Mesothelial cell of epicardium (in vitro differentiated cells): Measurements from ENCODE around the gene RUNDC1. TPM values are rescaled to one million over a fixed set of nuclear protein-coding genes. Genes with fewer than 3 reads are reported as not detected.

Experiments used
- DNase-seq, 2 experiments: peaks; one replicate each; pipeline ENCODE4 v3.0.0; 2021; ENCODE audit warnings: low spot score in 2 of 2; ENCODE audit not compliant: unreplicated experiment in 2 of 2
- H3K27ac Mint-ChIP-seq: 2 replicates; pipeline ENCODE4 v1.8.0; 2021; ENCODE audit warnings: mixed read lengths
- H3K27me3 Mint-ChIP-seq: 2 replicates; pipeline ENCODE4 v1.8.0; 2021; ENCODE audit warnings: low read depth, mixed read lengths
- H3K36me3 Mint-ChIP-seq: 2 replicates; pipeline ENCODE4 v1.8.0; 2021; ENCODE audit warnings: mixed read lengths
- H3K4me1 Mint-ChIP-seq: 2 replicates; pipeline ENCODE4 v1.8.0; 2021; ENCODE audit warnings: mixed read lengths
- H3K4me3 Mint-ChIP-seq: 2 replicates; pipeline ENCODE4 v1.8.0; 2021; ENCODE audit warnings: mild to moderate bottlenecking, moderate library complexity, mixed read lengths
- H3K9me3 Mint-ChIP-seq: 2 replicates; pipeline ENCODE4 v1.8.0; 2021; ENCODE audit warnings: mixed read lengths
- total RNA-seq: library from RNA; stranded (reverse); gene quantifications from 3 replicates; pipeline ENCODE4 v1.2.1, GENCODE V29; 2021
- TF ChIP-seq, protein P1 (sequence below): fragments of 200-600 bp; sonication (generic); IDR thresholded peaks from one replicate; pipeline ENCODE4 v1.5.0; 2021; ENCODE audit warnings: antibody characterized with exemption; ENCODE audit not compliant: unreplicated experiment

RUNDC1 gene
- total RNA-seq, 1 donor from 2014 or later: 13.9 TPM

DNA sequence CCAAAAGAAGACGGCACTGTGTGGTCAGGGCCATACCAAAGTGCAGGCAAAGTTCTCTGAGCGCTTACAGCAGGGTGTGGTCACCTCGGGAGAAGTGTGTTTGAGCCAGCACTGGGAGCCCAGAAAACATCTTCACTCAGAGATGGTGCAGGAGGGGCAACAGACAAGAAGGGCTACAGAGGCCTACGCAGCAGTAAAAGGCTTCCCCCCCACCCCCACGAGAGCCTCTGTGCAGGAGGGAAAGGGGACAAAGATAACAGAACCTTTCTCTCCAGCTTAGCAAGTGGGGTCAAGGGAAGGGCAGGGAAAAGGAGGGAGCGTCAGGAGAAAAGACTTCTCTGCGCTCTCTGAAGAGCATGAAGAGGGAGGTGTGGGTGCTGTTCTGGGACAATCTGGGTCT is 39.1 kb downstream of the RUNDC1 start:
- Mint-ChIP-seq H3K4me3 (peak overlapping the region; percentile 96), H3K36me3 (peaks cover 7% of the 10 kb centered on the region)
- DNase-seq: no peak

DNA sequence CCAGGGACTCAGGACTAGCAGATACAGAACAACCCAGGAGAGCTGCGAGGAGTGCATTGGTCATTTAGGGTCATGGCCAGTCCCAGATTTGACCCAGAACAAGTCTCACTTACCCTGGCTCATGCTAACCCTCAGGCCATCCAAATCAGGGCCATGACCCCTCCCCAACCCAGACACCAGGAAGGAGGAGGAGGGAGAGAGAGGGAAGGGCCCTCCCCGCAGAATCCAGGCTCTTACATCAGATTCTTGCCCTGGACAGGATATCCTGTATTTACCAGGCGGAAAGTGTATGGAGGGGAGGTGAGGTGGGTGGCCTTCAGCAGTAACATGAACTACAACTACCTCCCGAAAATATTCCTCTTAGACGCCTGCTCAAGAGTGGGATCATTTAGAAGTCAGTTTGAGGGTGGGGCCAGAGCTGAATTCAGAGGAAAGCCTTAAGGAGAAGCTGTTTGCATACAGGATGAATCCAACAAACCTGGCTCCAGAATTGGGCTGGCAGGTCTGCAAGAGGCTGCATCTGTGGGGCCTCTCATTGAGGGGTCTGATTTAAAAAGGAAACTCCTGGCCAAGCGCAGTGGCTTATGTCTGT is 39.8 kb downstream of the RUNDC1 start:
- TF ChIP-seq, protein P1, sequence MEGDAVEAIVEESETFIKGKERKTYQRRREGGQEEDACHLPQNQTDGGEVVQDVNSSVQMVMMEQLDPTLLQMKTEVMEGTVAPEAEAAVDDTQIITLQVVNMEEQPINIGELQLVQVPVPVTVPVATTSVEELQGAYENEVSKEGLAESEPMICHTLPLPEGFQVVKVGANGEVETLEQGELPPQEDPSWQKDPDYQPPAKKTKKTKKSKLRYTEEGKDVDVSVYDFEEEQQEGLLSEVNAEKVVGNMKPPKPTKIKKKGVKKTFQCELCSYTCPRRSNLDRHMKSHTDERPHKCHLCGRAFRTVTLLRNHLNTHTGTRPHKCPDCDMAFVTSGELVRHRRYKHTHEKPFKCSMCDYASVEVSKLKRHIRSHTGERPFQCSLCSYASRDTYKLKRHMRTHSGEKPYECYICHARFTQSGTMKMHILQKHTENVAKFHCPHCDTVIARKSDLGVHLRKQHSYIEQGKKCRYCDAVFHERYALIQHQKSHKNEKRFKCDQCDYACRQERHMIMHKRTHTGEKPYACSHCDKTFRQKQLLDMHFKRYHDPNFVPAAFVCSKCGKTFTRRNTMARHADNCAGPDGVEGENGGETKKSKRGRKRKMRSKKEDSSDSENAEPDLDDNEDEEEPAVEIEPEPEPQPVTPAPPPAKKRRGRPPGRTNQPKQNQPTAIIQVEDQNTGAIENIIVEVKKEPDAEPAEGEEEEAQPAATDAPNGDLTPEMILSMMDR: no peak
- Mint-ChIP-seq H3K4me3 (peak overlapping the region; percentile 96), H3K9me3 (no peaks in the 10 kb centered on the region), H3K36me3 (peaks cover 7% of the 10 kb centered on the region), H3K27ac (peak overlapping the region; percentile 96), H3K27me3 (no peaks in the 10 kb centered on the region), H3K4me1 (peaks cover 38% of the 10 kb centered on the region)
- DNase-seq: no peak

More for the DNA sequence above, 39.1 kb downstream of the RUNDC1 start:
- Mint-ChIP-seq H3K4me1 (peaks cover 35% of the 10 kb centered on the region), H3K9me3 (no peaks in the 10 kb centered on the region), H3K27ac (peak overlapping the region; percentile 96), H3K27me3 (no peaks in the 10 kb centered on the region)
- TF ChIP-seq, protein P1: no peak

DNA sequence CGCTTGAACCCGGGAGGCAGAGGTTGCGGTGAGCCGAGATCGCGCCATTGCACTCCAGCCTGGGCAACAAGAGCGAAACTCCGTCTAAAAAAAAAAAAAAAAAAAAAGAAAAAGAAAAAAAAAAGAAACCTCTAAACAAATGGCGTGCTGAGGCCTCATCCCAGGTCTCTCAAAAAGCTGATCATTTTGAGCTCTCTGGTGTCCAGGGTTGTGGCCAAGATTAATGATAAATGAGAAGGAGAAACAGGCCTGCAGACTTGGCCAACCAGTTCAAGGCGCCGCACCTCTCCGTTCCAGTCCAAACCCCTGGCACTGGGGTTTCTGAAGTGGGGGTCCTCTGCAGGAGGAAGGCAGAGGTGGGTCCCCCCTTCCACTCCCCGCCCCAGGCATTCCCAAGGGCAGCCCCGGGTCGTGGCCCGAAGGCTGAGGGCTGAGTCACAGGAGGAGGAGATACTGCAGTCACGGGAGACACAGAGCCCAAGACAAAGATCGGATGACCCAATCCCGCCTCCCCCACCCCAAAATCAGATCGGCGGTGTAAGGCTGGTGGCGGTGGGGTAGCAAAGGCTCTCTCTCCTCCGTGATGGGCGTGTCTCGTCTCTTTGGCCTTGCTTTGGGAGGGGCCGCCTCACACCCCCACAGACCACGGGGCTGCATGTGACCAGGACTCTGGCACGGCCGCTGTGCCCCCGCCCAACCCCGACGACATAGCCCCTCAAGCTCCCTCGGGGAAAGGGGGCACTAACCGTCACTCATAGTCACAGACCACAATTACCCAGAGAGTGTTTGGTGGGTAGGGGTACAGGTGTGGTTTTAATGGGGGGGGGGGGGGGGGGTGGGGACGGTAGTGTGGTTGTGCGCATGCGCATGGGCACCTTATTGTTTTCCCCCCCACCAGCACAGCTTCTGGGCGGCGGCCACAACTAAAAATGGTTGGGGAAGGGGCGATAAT is 40.7 kb downstream of the RUNDC1 start:
- TF ChIP-seq, protein P1: no peak
- Mint-ChIP-seq H3K4me1 (peaks cover 40% of the 10 kb centered on the region), H3K9me3 (no peaks in the 10 kb centered on the region), H3K36me3 (peaks cover 2% of the 10 kb centered on the region), H3K27ac (peak overlapping the region; percentile 96), H3K27me3 (no peaks in the 10 kb centered on the region), H3K4me3 (peak overlapping the region; percentile 96)
- DNase-seq: peak in 1 of 2 experiments; percentile 68

DNA sequence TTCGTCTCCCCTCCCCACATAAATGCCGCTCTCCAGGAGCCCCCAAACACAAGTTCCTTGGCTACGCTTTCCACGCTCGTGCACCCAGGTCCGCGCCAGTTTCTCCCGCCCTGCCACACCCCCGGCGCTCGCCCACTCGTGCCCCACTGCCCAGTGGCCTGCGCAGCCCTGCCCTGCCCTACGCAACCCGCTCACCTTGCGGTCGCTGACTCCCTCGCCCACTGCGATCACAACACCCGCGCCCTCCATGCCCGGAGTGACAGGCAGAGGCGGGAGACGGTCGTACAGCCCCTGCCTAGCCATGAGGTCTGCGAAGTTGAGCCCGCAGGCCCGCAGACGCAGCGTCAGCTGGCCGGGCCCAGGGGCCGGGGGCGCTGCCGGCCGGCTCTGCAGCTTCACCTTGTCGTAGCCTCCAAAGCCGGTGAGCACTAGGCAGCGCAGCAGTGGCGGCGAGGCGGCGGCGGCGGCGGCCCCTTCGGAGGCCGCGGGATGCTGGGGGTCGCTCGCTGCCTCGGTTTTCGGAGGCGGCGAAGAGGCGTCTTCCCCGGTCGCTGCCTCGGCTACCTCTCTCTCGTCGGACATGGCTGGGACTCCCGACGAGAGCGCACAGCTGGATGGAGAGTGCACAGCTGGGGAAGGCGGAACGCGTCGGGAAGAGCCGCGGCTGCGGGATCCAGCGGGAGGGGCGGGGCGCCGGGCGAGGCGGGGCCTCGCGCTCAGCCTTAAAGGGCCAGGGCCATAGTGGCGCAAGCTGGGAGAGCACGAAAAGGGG is 41.6 kb downstream of the RUNDC1 start, which contains the start of gene VAT1:
Gene VAT1, minus strand, starts transcription at position 645 of the 772 bp plus-strand sequence. Its CDS starts 63 bp downstream, at position 582.
- H3K4me1 Mint-ChIP-seq: peaks cover 40% of the 10 kb centered on the region
- peak; percentile 56 to 77 for DNase-seq
- H3K4me3 Mint-ChIP-seq: peak within 1 kb of the TSS; percentile 96
- peak within 1 kb of the TSS; percentile 96 for H3K27ac Mint-ChIP-seq
- no peaks in the 10 kb centered on the region for H3K27me3 Mint-ChIP-seq
- TF ChIP-seq, protein P1: no peak
- peaks cover 2% of the 10 kb centered on the region for H3K36me3 Mint-ChIP-seq
- no peaks in the 10 kb centered on the region for H3K9me3 Mint-ChIP-seq
